Stimulated activated naive CD8-positive, alpha-beta T cell treated with anti-CD3 and anti-CD28 coated beads, Interleukin-15, Interleukin-2, amounts not matched to agents 100 ng/mL and 50 ng/mL, for 24 hours (primary cell): Measurements from ENCODE around the gene SLC30A5.
"Not testable (repeated sequence)": the region's sequence is repeated elsewhere in the genome, so short reads cannot be mapped to it uniquely, and the experiment has no call there.

Experiments used
- H3K27ac Mint-ChIP-seq: one replicate; pipeline ENCODE4 v1.8.0; 2021; ENCODE audit warnings: mild to moderate bottlenecking, mixed read lengths
- H3K27me3 Mint-ChIP-seq: one replicate; pipeline ENCODE4 v1.8.0; 2021; ENCODE audit warnings: mixed read lengths
- H3K36me3 Mint-ChIP-seq: one replicate; pipeline ENCODE4 v1.8.0; 2021; ENCODE audit warnings: low read depth, mixed read lengths
- H3K4me1 Mint-ChIP-seq: one replicate; pipeline ENCODE4 v1.8.0; 2021; ENCODE audit warnings: low read depth, mixed read lengths
- H3K4me3 Mint-ChIP-seq: one replicate; pipeline ENCODE4 v1.8.0; 2021; ENCODE audit warnings: mild to moderate bottlenecking, mixed read lengths
- H3K9me3 Mint-ChIP-seq: one replicate; pipeline ENCODE4 v1.8.0; 2021; ENCODE audit warnings: mixed read lengths

SLC30A5 gene

DNA sequence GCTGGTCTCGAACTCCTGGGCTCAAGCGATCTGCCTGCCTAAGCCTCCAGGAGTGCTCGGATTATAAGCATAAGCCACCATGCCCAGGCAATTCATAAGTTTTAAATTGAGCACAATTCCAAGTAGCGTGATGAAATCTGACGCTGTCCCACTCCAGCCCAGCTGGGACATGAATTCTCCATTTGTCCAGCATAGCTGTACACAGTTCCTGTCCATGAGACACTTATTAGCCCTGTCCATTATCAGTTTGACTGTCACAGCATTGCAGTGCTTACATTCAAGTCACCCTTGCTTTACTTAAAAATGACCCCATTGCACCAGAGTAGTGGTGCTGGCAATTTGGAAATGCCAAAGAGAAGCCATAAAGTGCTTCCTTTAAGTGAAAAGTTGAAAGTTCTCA, 7.6 kb upstream of the SLC30A5 start:
- Mint-ChIP-seq H3K27ac (no peak overlapping the region), H3K9me3 (no peaks in the 10 kb centered on the region), H3K4me1 (peaks cover 5% of the 10 kb centered on the region), H3K27me3 (no peaks in the 10 kb centered on the region), H3K4me3 (no peak overlapping the region), H3K36me3 (no peaks in the 10 kb centered on the region)

- not testable (repeated sequence) for H3K27me3 Mint-ChIP-seq, H3K36me3 Mint-ChIP-seq, H3K4me3 Mint-ChIP-seq, H3K27ac Mint-ChIP-seq, H3K4me1 Mint-ChIP-seq, H3K9me3 Mint-ChIP-seq
Measured at GRCh38 chr5:69088006-69088405, 5.8 kb upstream of the SLC30A5 start.

- no peaks in the 10 kb centered on the region for H3K9me3 Mint-ChIP-seq
- no peak overlapping the region for H3K27ac Mint-ChIP-seq
- H3K4me3 Mint-ChIP-seq, result no peak overlapping the region
- H3K36me3 Mint-ChIP-seq, result no peaks in the 10 kb centered on the region
- peaks cover 4% of the 10 kb centered on the region for H3K4me1 Mint-ChIP-seq
- H3K27me3 Mint-ChIP-seq, result no peaks in the 10 kb centered on the region
Measured at GRCh38 chr5:69090158-69090557, 3.7 kb upstream of the SLC30A5 start.

DNA sequence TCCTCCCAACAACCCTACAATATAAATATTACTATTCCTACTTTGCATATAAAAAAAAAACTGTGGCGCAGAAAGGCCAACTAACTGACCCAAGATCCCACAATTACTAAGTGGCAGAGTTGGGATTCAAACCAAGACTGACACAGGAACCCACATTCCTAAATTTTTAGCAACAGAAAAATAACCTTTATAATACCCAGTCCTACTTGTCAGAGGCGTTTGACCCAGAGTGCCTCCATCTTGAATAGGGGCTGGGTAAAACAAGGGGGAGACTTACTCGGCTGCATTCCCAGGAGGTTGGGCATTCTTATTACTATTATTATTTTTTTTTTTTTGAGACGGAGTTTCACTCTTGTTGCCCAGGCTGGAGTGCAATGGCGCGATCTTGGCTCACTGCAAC, 2.0 kb upstream of the SLC30A5 start:
- H3K4me3 Mint-ChIP-seq, result no peak overlapping the region
- H3K9me3 Mint-ChIP-seq, result no peaks in the 10 kb centered on the region
- H3K36me3 Mint-ChIP-seq, result peaks cover 4% of the 10 kb centered on the region
- H3K27ac Mint-ChIP-seq, result no peak overlapping the region
- peaks cover 20% of the 10 kb centered on the region for H3K4me1 Mint-ChIP-seq
- H3K27me3 Mint-ChIP-seq, result no peaks in the 10 kb centered on the region

GRCh38 chr5:69092969-69093368, 845 bp upstream of the SLC30A5 start:
- H3K27ac Mint-ChIP-seq, result peak overlapping the region; percentile 86

GRCh38 chr5:69099302-69099701, 5.5 kb downstream of the SLC30A5 start:
- Mint-ChIP-seq H3K4me3 (no peak overlapping the region), H3K27ac (no peak overlapping the region), H3K9me3 (no peaks in the 10 kb centered on the region), H3K27me3 (no peaks in the 10 kb centered on the region), H3K36me3 (peaks cover 49% of the 10 kb centered on the region), H3K4me1 (peaks cover 38% of the 10 kb centered on the region)

More at GRCh38 chr5:69092969-69093368, 845 bp upstream of the SLC30A5 start:
- Mint-ChIP-seq H3K4me3 (no peak overlapping the region), H3K36me3 (peaks cover 13% of the 10 kb centered on the region), H3K27me3 (no peaks in the 10 kb centered on the region), H3K9me3 (no peaks in the 10 kb centered on the region), H3K4me1 (peaks cover 28% of the 10 kb centered on the region)

DNA sequence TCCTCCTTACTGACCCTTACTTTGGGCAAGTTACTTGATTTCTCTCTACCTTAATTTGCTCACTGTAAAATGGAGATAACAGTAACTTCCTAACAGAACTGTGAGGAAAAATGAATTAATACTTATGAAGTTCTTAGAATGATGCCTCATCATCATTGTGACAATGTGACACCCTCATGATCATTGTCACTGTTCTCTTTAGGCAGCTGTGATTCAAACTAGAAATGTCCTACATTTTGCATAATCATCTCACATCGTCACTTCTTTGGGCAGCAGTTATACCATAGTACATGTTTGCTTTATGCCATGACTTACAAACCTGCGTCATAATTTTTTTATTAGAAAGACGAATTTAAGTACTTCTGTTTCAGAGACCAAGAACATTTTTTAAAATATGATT, 9.7 kb downstream of the SLC30A5 start:
- Mint-ChIP-seq H3K27me3 (no peaks in the 10 kb centered on the region), H3K36me3 (peaks cover 62% of the 10 kb centered on the region), H3K9me3 (no peaks in the 10 kb centered on the region), H3K4me1 (peaks cover 21% of the 10 kb centered on the region), H3K27ac (no peak overlapping the region), H3K4me3 (no peak overlapping the region)

DNA sequence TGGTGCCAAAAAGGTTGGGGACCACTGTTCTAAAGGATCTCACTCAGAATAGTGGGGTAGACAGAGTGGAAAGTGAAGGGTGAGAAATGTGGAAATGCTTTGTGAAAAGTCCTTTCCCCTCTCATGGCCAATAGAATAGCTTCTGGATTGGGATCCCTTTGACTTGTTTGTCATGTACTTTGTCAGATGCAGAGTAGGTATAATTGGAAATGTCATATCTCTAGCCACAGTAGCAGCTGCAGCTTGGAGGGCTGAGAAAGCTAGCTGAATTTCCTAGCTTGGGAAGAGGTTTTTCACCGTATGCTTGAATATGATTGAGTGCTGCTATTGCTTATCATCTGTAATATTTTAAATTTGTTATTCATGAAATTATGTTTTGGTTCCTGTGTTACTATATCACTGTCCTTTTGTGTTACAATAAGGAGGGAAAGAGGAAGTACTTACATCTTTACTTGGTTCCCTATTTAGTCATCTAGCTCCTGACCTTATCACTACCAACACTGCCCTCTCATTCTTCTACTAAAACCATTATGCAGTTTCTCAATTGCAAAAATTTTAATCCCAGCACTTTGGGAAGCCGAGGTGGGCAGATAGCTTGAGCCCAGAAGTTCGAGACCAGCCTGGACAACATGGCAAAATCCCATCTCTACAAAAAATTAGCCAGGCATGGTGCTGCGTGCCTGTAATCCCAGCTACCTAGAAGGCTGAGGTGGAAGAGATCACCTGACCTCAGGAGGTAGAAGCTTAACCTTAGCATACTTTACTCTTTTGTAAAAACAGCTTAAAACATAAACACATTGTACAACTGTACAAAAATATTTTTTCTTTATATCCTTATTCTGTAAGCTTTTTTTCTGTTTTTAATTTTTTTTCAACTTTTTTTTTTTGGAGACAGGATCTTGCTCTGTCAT, 12.4 kb downstream of the SLC30A5 start:
- H3K27ac Mint-ChIP-seq, result peak overlapping the region; percentile 3
- H3K9me3 Mint-ChIP-seq, result no peaks in the 10 kb centered on the region
- no peak overlapping the region for H3K4me3 Mint-ChIP-seq
- H3K4me1 Mint-ChIP-seq, result peaks cover 10% of the 10 kb centered on the region
- peaks cover 62% of the 10 kb centered on the region for H3K36me3 Mint-ChIP-seq
- no peaks in the 10 kb centered on the region for H3K27me3 Mint-ChIP-seq

DNA sequence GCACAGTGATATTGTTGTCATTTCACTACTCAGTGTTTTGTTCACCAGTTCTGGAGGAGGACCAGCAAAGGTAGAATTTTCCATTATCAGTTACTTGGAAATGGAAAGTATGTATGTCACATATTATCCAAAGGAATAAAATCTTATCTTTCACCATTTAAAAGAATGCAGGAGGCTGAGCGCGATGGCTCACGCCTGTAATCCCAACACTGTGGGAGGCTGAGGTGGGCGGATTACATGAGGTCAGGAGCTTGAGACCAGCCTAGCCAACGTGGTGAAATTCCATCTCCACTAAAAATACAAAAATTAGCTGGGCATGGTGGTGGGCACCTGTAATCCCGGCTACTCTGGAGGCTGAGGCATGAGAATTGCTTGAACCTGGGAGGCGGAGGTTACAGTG, 14.6 kb downstream of the SLC30A5 start:
- peaks cover 58% of the 10 kb centered on the region for H3K36me3 Mint-ChIP-seq
- H3K4me1 Mint-ChIP-seq, H3K9me3 Mint-ChIP-seq, H3K27ac Mint-ChIP-seq, H3K27me3 Mint-ChIP-seq, H3K4me3 Mint-ChIP-seq: not testable (repeated sequence)

DNA sequence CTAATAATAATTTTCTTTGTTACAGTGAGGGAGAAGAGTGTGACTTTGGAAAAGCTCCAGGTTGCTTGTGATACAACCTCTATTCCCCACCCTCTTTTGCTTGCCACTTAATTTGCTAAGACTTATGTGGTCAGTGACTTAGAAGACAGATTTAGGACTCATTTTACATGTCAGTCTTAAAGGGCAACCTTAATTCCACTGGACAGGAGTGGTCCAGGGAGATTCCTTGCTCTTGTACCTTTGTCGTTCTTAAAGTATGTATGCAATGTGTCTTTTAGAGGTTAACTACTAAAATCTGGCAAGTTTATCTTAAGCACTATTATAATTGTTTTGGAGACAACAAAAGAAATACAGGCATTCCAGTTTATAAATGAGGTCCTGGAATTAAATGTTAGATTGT, 20.0 kb downstream of the SLC30A5 start:
- Mint-ChIP-seq H3K27me3 (no peaks in the 10 kb centered on the region), H3K4me3 (no peak overlapping the region), H3K9me3 (no peaks in the 10 kb centered on the region), H3K36me3 (peaks cover 61% of the 10 kb centered on the region), H3K4me1 (no peaks in the 10 kb centered on the region), H3K27ac (no peak overlapping the region)

DNA sequence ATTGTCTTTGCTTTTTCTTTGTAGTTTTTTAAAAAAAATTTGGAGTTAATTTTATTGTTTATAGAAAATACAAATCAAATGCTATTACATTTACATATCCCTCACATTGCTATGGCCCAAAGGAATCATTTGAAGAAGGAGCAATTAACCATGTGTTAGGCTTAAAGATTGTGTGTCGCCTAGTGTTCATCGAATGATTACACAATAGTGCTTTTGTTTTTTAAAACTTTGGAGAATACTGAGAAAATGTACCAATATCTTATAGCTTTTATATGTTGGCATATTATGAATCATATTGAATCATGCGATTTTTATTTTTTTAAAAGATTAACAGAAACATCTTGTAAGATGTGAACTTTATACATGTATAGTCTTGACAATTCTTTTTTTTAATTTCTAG, 21.7 kb downstream of the SLC30A5 start:
- Mint-ChIP-seq H3K4me3 (no peak overlapping the region), H3K27me3 (no peaks in the 10 kb centered on the region), H3K27ac (no peak overlapping the region), H3K36me3 (peaks cover 58% of the 10 kb centered on the region), H3K4me1 (no peaks in the 10 kb centered on the region), H3K9me3 (no peaks in the 10 kb centered on the region)

GRCh38 chr5:69129413-69129812, 35.6 kb downstream of the SLC30A5 start:
- no peak overlapping the region for H3K4me3 Mint-ChIP-seq
- no peaks in the 10 kb centered on the region for H3K27me3 Mint-ChIP-seq
- H3K9me3 Mint-ChIP-seq, result no peaks in the 10 kb centered on the region
- no peak overlapping the region for H3K27ac Mint-ChIP-seq
- no peaks in the 10 kb centered on the region for H3K4me1 Mint-ChIP-seq
- H3K36me3 Mint-ChIP-seq, result peaks cover 49% of the 10 kb centered on the region

DNA sequence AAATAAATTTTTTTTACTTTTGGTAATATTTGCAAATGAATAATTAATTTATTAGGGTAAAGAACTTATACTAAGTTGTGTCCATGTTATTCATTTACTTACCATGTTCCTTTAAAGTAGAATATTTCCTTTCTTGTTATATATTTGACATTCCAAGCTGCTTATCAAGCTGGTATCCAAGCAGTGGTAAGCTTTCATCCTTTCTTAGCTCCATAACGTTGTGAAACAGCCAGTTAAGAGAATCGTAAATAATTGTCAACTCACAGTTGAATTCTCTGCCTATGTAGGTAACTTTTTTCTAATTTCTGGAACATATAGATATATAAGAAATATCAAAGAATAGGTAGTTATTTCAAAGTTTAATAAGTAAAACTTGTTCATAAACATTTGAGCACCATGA, 36.4 kb downstream of the SLC30A5 start:
- no peaks in the 10 kb centered on the region for H3K4me1 Mint-ChIP-seq
- no peak overlapping the region for H3K4me3 Mint-ChIP-seq
- no peak overlapping the region for H3K27ac Mint-ChIP-seq
- peaks cover 44% of the 10 kb centered on the region for H3K36me3 Mint-ChIP-seq
- H3K9me3 Mint-ChIP-seq, result no peaks in the 10 kb centered on the region
- no peaks in the 10 kb centered on the region for H3K27me3 Mint-ChIP-seq

GRCh38 chr5:69131304-69131703, 37.5 kb downstream of the SLC30A5 start:
- no peaks in the 10 kb centered on the region for H3K9me3 Mint-ChIP-seq
- no peaks in the 10 kb centered on the region for H3K27me3 Mint-ChIP-seq
- no peak overlapping the region for H3K4me3 Mint-ChIP-seq
- H3K27ac Mint-ChIP-seq, result no peak overlapping the region
- H3K4me1 Mint-ChIP-seq, result no peaks in the 10 kb centered on the region
- peaks cover 38% of the 10 kb centered on the region for H3K36me3 Mint-ChIP-seq

DNA sequence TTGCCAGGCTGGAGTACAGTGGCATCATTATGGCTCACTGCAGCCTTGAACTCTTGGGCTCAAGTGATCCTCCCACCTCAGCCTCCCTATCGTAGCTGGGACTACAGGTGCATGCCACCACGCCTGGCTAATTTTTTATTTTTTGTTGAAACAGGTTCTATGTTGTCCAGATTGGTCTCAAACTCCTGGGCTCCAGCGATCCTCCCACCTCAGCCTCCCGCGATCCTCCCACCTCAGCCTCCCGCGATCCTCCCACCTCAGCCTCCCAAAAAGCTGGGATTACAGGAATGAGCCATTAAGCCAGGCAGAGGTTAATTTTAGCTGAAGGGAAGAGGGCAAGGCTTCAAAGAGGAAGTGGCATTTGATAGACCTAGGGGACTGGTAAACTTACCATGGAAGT, 40.3 kb downstream of the SLC30A5 start:
- Mint-ChIP-seq H3K27me3 (no peaks in the 10 kb centered on the region), H3K9me3 (peaks cover 3% of the 10 kb centered on the region), H3K27ac (no peak overlapping the region), H3K4me1 (no peaks in the 10 kb centered on the region), H3K36me3 (peaks cover 23% of the 10 kb centered on the region), H3K4me3 (no peak overlapping the region)

DNA sequence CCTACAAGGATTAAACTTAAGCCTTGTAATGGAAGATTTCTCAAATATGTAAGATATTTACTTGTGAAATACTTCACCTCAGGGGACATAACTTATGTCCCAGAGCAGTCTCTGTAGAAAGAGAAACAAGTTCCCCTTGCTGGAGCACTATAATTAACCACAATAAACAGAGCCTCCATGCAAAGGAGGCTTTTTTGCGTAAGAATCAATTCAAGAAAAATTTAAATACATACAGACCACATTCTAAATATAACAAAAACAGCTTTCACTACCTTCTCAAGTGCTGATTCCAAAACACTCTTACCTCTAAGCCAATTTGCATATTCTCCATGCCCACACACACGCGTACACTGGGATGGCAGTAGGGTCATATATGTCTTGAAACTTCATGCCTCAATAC, 42.5 kb downstream of the SLC30A5 start:
- Mint-ChIP-seq H3K9me3 (peaks cover 7% of the 10 kb centered on the region), H3K27me3 (no peaks in the 10 kb centered on the region), H3K27ac (no peak overlapping the region), H3K36me3 (peaks cover 10% of the 10 kb centered on the region), H3K4me3 (no peak overlapping the region), H3K4me1 (no peaks in the 10 kb centered on the region)
